ENCODE data around the gene MCM3.

GRCh38 chr6:52276130-52276529, 8.4 kb downstream of the MCM3 start:
- no peak for TF ChIP-seq CTCF (IDR thresholded peaks at IDR 0.05)
- TF ChIP-seq POLR2A (IDR thresholded peaks at IDR 0.05), result no peak
